ENCODE data around the gene GTF2H1.

GTF2H1 gene

DNA sequence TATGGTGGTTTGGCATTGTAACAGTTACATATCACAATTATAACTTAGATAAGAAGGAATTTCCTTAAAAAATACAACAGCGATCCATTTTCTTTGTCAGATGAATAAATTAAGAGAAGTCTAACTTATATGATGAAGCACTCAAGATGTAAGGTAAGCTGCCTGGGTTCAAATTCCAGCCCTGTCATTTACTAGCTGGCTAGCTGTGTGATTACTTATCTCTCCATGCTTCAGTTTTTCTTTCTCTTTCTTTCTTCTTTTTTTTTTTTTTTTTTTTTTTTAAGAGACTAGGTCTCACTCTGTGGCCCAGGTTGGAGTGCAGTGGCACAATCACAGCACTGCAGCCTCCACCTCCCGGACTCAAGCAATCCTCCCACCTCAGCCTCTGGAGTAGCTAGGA lies 49.8 kb downstream of the GTF2H1 start:
- Histone ChIP-seq H2AFZ (ENCODE audit: low read length) (no peak overlapping the region), H4K20me1 (ENCODE audit: insufficient read depth, low read length) (no peaks in the 10 kb centered on the region), H3K27me3 (ENCODE audit: insufficient read depth, low read length) (no peaks in the 10 kb centered on the region), H3K27ac (ENCODE audit: low read depth, low read length, poor library complexity, severe bottlenecking) (no peak overlapping the region), H3K79me2 (ENCODE audit: insufficient read depth, low read length) (no peaks in the 10 kb centered on the region), H3K36me3 (ENCODE audit: insufficient read depth, low read length) (no peaks in the 10 kb centered on the region), H3K4me1 (ENCODE audit: insufficient read depth, low read length, severe bottlenecking) (no peaks in the 10 kb centered on the region), H3K9me3 (ENCODE audit: low read length) (no peaks in the 10 kb centered on the region), H3K4me3 (ENCODE audit: low read depth, low read length, poor library complexity, severe bottlenecking) (no peak overlapping the region), H3K4me2 (ENCODE audit: low read length) (no peak overlapping the region), H3F3A (ENCODE audit: insufficient read depth, low read length) (no peaks in the 10 kb centered on the region), H3K9me2 (ENCODE audit: low read depth, low read length) (no peaks in the 10 kb centered on the region), H3K9ac (ENCODE audit: low read length) (no peak overlapping the region)
- no peak for TF ChIP-seq EZH2 (IDR thresholded peaks at IDR 0.05; ENCODE audit: borderline replicate concordance, low read length)
- TF ChIP-seq, protein P1, sequence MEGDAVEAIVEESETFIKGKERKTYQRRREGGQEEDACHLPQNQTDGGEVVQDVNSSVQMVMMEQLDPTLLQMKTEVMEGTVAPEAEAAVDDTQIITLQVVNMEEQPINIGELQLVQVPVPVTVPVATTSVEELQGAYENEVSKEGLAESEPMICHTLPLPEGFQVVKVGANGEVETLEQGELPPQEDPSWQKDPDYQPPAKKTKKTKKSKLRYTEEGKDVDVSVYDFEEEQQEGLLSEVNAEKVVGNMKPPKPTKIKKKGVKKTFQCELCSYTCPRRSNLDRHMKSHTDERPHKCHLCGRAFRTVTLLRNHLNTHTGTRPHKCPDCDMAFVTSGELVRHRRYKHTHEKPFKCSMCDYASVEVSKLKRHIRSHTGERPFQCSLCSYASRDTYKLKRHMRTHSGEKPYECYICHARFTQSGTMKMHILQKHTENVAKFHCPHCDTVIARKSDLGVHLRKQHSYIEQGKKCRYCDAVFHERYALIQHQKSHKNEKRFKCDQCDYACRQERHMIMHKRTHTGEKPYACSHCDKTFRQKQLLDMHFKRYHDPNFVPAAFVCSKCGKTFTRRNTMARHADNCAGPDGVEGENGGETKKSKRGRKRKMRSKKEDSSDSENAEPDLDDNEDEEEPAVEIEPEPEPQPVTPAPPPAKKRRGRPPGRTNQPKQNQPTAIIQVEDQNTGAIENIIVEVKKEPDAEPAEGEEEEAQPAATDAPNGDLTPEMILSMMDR (IDR thresholded peaks at IDR 0.05; ENCODE audit: low read length): no peak

DNA sequence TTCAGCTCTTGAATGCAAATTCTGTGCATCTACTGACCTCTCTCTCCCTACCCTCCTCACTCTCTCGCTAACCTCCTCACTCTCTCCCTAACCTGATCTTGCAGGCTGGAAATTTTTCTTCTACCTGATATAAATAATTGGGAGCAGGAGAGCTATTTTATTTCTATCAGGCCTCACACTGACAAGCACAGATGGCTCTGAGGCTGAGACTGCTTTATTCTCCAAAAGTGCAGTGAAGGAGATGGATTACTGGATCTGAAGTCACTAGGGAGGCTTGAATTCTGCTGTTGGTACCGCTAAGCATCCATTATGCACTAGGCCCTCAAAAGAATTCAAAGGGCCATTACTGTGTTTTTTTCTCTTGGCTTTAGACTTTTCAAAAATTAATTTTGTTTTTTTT lies 52.6 kb downstream of the GTF2H1 start:
- no peaks in the 10 kb centered on the region for H3K27me3 ChIP-seq (ENCODE audit: insufficient read depth, low read length)
- H3K4me2 ChIP-seq (ENCODE audit: low read length): no peak overlapping the region
- no peaks in the 10 kb centered on the region for H3K36me3 ChIP-seq (ENCODE audit: insufficient read depth, low read length)
- H3K9me2 ChIP-seq (ENCODE audit: low read depth, low read length): no peaks in the 10 kb centered on the region
- no peak for TF ChIP-seq EZH2 (IDR thresholded peaks at IDR 0.05; ENCODE audit: borderline replicate concordance, low read length)
- TF ChIP-seq, protein P1 (IDR thresholded peaks at IDR 0.05; ENCODE audit: low read length): no peak
- H2AFZ ChIP-seq (ENCODE audit: low read length): no peak overlapping the region
- no peak overlapping the region for H3K4me3 ChIP-seq (ENCODE audit: low read depth, low read length, poor library complexity, severe bottlenecking)
- H3K27ac ChIP-seq (ENCODE audit: low read depth, low read length, poor library complexity, severe bottlenecking): no peak overlapping the region
- H3K79me2 ChIP-seq (ENCODE audit: insufficient read depth, low read length): no peaks in the 10 kb centered on the region
- H3K4me1 ChIP-seq (ENCODE audit: insufficient read depth, low read length, severe bottlenecking): no peaks in the 10 kb centered on the region
- H3F3A ChIP-seq (ENCODE audit: insufficient read depth, low read length): no peaks in the 10 kb centered on the region
- H4K20me1 ChIP-seq (ENCODE audit: insufficient read depth, low read length): no peaks in the 10 kb centered on the region
- H3K9ac ChIP-seq (ENCODE audit: low read length): no peak overlapping the region
- no peaks in the 10 kb centered on the region for H3K9me3 ChIP-seq (ENCODE audit: low read length)

DNA sequence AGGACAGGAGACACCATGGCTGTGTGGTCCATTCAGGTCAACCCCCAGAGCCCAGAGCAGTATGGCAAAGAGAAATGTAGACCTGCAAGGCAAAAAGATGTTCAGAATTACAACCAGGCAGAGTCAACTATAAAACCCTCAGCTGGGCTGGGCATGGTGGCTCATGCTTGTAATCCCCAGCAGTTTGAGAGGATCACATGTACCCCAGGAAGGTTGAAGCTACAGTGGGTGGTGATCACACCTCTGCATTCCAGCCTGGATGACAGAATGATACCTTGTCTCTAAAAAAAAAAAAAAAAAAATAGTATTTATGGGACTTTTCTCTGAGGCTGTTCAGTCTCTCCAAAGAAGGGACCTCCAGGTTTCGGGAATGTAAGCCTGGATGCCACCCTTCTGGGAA lies 53.6 kb downstream of the GTF2H1 start:
- H3K9me3 ChIP-seq (ENCODE audit: low read length): no peaks in the 10 kb centered on the region
- H3K4me2 ChIP-seq (ENCODE audit: low read length): no peak overlapping the region
- no peaks in the 10 kb centered on the region for H3K9me2 ChIP-seq (ENCODE audit: low read depth, low read length)
- no peak overlapping the region for H3K4me3 ChIP-seq (ENCODE audit: low read depth, low read length, poor library complexity, severe bottlenecking)
- no peak overlapping the region for H2AFZ ChIP-seq (ENCODE audit: low read length)
- H3K36me3 ChIP-seq (ENCODE audit: insufficient read depth, low read length): no peaks in the 10 kb centered on the region
- no peaks in the 10 kb centered on the region for H3K4me1 ChIP-seq (ENCODE audit: insufficient read depth, low read length, severe bottlenecking)
- no peaks in the 10 kb centered on the region for H3K27me3 ChIP-seq (ENCODE audit: insufficient read depth, low read length)
- no peak overlapping the region for H3K9ac ChIP-seq (ENCODE audit: low read length)
- TF ChIP-seq EZH2 (IDR thresholded peaks at IDR 0.05; ENCODE audit: borderline replicate concordance, low read length): no peak
- TF ChIP-seq, protein P1 (IDR thresholded peaks at IDR 0.05; ENCODE audit: low read length): no peak
- no peaks in the 10 kb centered on the region for H3K79me2 ChIP-seq (ENCODE audit: insufficient read depth, low read length)
- H3K27ac ChIP-seq (ENCODE audit: low read depth, low read length, poor library complexity, severe bottlenecking): no peak overlapping the region
- H4K20me1 ChIP-seq (ENCODE audit: insufficient read depth, low read length): no peaks in the 10 kb centered on the region
- no peaks in the 10 kb centered on the region for H3F3A ChIP-seq (ENCODE audit: insufficient read depth, low read length)
